Endothelial cell of umbilical vein (primary cell): ENCODE results near the gene FAM3B.

Source experiments
- EZH2 ChIP-seq: IDR thresholded peaks from 2 replicates; pipeline ENCODE4 v1.6.1; 2012; ENCODE audit warnings: borderline replicate concordance, low read depth, mild to moderate bottlenecking, moderate library complexity, low read length, inconsistent platforms; ENCODE audit not compliant: severe bottlenecking
- MYC ChIP-seq: IDR thresholded peaks from one replicate; pipeline ENCODE4 v1.6.1; 2011; ENCODE audit warnings: mild to moderate bottlenecking, low read depth, low read length
- POLR2A ChIP-seq: IDR thresholded peaks from 2 replicates; pipeline ENCODE4 v1.6.1; 2012; ENCODE audit warnings: low read depth, mild to moderate bottlenecking, control low read depth, low read length
- POLR2AphosphoS5 ChIP-seq: IDR thresholded peaks from 2 replicates; pipeline ENCODE4 v1.6.1; 2012; ENCODE audit warnings: low read depth, mild to moderate bottlenecking, control low read depth, low read length, moderate library complexity; ENCODE audit not compliant: insufficient read depth
- TF ChIP-seq, protein P1 (sequence below), 2 donors: IDR thresholded peaks; 1 replicate in 1 of 2; 2 replicates in 1 of 2; pipeline ENCODE4 v1.5.1; 2011; ENCODE audit warnings: low read length in 2 of 2, mild to moderate bottlenecking in 2 of 2, moderate library complexity in 2 of 2, control low read depth in 1 of 2, inconsistent platforms in 1 of 2, low read depth in 1 of 2; ENCODE audit not compliant: insufficient read depth in 1 of 2; ENCODE audit errors: extremely low read depth in 1 of 2
- TF ChIP-seq, protein P2 (sequence below): IDR thresholded peaks from 2 replicates; pipeline ENCODE4 v1.6.1; 2011; ENCODE audit not compliant: insufficient read depth, insufficient read length

DNA sequence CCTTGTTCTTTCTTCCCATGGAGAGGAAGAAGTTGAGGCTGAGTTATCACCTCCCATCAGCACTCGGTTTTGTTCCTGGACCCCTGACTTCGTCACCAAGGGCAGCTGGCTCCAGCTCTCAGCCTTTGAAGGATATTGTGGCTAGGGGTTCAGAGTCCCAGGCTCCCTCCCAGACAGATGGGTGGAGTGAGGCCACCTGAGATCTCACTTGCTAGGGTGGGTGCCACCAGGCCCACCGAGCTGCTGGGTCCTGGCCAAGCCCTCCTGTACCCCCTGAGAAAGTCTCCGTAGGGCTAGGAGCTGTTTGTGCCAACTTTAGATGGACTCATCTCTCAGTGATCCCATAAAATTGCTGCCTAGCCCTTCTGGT is 52.1 kb downstream of the FAM3B start:
- TF ChIP-seq, protein P1, sequence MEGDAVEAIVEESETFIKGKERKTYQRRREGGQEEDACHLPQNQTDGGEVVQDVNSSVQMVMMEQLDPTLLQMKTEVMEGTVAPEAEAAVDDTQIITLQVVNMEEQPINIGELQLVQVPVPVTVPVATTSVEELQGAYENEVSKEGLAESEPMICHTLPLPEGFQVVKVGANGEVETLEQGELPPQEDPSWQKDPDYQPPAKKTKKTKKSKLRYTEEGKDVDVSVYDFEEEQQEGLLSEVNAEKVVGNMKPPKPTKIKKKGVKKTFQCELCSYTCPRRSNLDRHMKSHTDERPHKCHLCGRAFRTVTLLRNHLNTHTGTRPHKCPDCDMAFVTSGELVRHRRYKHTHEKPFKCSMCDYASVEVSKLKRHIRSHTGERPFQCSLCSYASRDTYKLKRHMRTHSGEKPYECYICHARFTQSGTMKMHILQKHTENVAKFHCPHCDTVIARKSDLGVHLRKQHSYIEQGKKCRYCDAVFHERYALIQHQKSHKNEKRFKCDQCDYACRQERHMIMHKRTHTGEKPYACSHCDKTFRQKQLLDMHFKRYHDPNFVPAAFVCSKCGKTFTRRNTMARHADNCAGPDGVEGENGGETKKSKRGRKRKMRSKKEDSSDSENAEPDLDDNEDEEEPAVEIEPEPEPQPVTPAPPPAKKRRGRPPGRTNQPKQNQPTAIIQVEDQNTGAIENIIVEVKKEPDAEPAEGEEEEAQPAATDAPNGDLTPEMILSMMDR (IDR thresholded peaks at IDR 0.05; ENCODE audit: extremely low read depth in 1 of 2, insufficient read depth in 1 of 2, low read depth in 1 of 2, low read length in 2 of 2), result no peak
- TF ChIP-seq POLR2A (no peak), EZH2 (no peak), MYC (no peak), POLR2AphosphoS5 (no peak)
- TF ChIP-seq, protein P2, sequence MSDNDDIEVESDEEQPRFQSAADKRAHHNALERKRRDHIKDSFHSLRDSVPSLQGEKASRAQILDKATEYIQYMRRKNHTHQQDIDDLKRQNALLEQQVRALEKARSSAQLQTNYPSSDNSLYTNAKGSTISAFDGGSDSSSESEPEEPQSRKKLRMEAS, result no peak
